DMS 273 (cell line): ENCODE results near the gene SNRPE.
"Not testable (repeated sequence)": the region's sequence is repeated elsewhere in the genome, so short reads cannot be mapped to it uniquely, and the experiment has no call there.

Source experiments
- DNase-seq: peaks from one replicate; lab custom pipeline; 2025; ENCODE audit not compliant: unreplicated experiment; lab: John Stamatoyannopoulos, UW

SNRPE gene

GRCh38 chr1:203861379-203862184, at the start of gene SNRPE:
TSS of gene SNRPE (plus strand) at chr1:203861599. CDS start at chr1:203861660, 61 bp downstream.
- DNase-seq, result peak; percentile 99

- no peak for DNase-seq
These were observed 47.6 kb upstream of the SNRPE start for GRCh38 chr1:203813581-203814341.

GRCh38 chr1:203818399-203818798, 43.0 kb upstream of the SNRPE start:
- DNase-seq, result no peak

- DNase-seq, result peak; percentile 60
These were observed 38.1 kb upstream of the SNRPE start for GRCh38 chr1:203823306-203823705.

GRCh38 chr1:203826175-203826574, 35.2 kb upstream of the SNRPE start:
- DNase-seq, result no peak

GRCh38 chr1:203828002-203828401, 33.4 kb upstream of the SNRPE start:
- DNase-seq, result no peak

GRCh38 chr1:203828503-203828902, 32.9 kb upstream of the SNRPE start:
- DNase-seq, result no peak

- DNase-seq, result not testable (repeated sequence)
These were observed 32.2 kb upstream of the SNRPE start for GRCh38 chr1:203829247-203829646.

- DNase-seq, result no peak
These were observed 25.9 kb upstream of the SNRPE start for GRCh38 chr1:203835476-203835875.

GRCh38 chr1:203839081-203839480, 22.3 kb upstream of the SNRPE start:
- no peak for DNase-seq

GRCh38 chr1:203840208-203840808, 21.1 kb upstream of the SNRPE start:
- no peak for DNase-seq

- no peak for DNase-seq
These were observed 18.9 kb upstream of the SNRPE start for GRCh38 chr1:203842559-203842876.

GRCh38 chr1:203843435-203843834, 18.0 kb upstream of the SNRPE start:
- no peak for DNase-seq

- DNase-seq, result not testable (repeated sequence)
These were observed 8.3 kb upstream of the SNRPE start for GRCh38 chr1:203853112-203853511.

- DNase-seq, result peak; percentile 21
These were observed 3.3 kb upstream of the SNRPE start for GRCh38 chr1:203858055-203858454.

GRCh38 chr1:203858975-203859374, 2.4 kb upstream of the SNRPE start:
- DNase-seq, result no peak

GRCh38 chr1:203860396-203861025, 888 bp upstream of the SNRPE start:
- DNase-seq, result peak; percentile 78

- DNase-seq, result no peak
These were observed 6.4 kb downstream of the SNRPE start for GRCh38 chr1:203867802-203868201.

- DNase-seq, result no peak
These were observed 8.8 kb downstream of the SNRPE start for GRCh38 chr1:203870245-203870644.

- peak; percentile 85 for DNase-seq
These were observed 9.9 kb downstream of the SNRPE start for GRCh38 chr1:203871114-203871880.

GRCh38 chr1:203873094-203873493, 11.7 kb downstream of the SNRPE start:
- DNase-seq, result no peak
